HT-29 (cell line): ENCODE measurements around the gene NTSR2. TPM values are rescaled to one million over a fixed set of nuclear protein-coding genes. Genes with fewer than 3 reads are reported as not detected.

Source experiments
- DNase-seq: peaks from one replicate; pipeline ENCODE4 v3.0.0-alpha.2; 2015; ENCODE audit warnings: low spot score
- total RNA-seq: library from RNA; depleted of rRNA; stranded (reverse); fragments of >200 nt; shearing (Covaris generic); gene quantifications from 2 replicates; pipeline ENCODE4 v1.2.3, GENCODE V29; 2014; rRNA removed

Gene NTSR2, protein sequence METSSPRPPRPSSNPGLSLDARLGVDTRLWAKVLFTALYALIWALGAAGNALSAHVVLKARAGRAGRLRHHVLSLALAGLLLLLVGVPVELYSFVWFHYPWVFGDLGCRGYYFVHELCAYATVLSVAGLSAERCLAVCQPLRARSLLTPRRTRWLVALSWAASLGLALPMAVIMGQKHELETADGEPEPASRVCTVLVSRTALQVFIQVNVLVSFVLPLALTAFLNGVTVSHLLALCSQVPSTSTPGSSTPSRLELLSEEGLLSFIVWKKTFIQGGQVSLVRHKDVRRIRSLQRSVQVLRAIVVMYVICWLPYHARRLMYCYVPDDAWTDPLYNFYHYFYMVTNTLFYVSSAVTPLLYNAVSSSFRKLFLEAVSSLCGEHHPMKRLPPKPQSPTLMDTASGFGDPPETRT
- total RNA-seq = not detected in 2 replicates

DNA sequence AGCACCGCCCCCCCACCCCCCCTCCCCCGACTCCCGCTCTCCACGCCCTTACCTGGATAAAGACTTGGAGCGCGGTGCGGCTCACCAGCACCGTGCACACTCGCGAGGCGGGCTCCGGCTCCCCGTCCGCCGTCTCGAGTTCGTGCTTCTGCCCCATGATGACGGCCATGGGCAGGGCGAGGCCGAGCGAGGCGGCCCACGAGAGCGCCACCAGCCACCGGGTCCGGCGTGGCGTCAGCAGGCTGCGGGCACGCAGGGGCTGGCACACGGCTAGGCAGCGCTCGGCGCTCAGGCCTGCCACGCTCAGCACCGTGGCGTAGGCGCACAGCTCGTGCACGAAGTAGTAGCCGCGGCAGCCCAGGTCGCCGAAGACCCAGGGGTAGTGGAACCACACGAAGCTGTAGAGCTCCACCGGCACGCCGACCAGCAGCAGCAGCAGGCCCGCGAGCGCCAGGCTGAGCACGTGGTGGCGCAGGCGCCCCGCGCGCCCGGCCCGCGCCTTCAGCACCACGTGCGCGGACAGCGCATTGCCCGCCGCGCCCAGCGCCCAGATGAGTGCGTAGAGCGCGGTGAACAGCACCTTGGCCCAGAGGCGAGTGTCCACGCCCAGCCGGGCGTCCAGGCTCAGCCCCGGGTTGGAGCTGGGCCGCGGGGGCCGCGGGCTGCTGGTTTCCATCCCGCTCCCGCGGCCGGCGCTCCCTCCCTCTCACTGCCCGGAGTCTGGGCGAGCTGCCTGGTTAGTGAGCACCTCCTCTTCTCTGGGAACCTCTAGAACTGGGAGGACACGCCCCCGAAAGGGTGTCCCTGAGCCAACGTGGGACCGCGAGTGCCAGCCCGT, at the start of gene NTSR2:
TSS of gene NTSR2 (minus strand) at position 742 of the 838 bp plus-strand sequence. CDS start at position 676, 66 bp downstream.
- DNase-seq = no peak

DNA sequence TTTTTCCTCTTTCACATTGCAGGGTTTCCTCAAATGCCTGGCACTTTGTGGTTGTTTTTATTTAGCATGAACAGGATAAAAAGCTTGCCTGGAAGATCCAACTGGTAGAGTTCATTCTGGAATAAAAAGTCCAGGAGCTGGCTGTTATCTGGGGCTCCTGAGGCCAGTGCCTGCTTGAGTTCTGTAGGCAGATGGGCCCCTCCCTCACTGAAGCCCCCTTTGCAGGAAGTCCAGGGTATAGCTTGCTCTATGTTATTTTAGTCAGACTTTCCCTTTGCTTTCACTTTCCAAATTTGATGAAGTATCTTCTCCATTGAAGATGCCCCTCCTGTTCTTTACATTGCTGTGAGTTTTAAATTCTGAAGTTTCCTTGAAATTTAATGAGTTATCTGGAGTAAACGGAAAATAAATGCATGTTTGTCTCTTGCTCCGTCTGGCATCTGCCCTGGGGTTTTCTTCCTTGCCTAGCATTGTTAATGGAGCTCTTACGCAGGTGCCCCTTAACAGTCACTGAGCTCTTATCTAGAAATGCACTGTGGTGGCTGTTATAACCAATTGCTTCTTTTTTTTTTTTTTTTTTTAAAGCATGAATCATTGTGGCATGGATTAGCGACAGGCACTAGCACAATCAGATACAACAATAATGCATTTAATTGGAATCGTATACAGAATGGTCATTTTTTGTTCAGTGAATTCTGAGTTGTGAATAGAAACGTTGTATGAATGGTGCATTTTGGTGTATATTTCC, 49.4 kb upstream of the NTSR2 start:
- DNase-seq = no peak

DNA sequence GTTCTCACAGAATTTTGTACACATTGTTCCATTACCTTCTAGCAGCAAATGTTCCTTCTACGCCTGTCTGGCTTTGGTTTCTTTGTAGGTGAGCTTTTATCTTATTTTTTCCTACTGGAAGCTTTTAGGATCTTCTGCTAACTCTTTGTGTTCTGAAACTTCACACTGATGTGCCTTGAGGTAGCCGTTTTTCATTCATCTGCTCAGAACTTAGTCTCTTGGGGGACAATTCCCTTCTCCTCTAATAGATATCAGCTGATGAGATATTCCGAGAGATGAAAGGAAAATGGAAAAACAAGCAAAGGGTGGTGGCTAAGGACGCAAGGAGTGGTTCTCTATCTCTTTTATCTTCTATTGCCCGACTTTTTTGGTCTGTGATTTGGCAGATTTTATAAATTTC, 48.6 kb upstream of the NTSR2 start:
- no peak for DNase-seq

GRCh38 chr2:11717623-11718022, 47.6 kb upstream of the NTSR2 start:
- DNase-seq = no peak

GRCh38 chr2:11716689-11717321, 46.8 kb upstream of the NTSR2 start:
- DNase-seq = no peak

DNA sequence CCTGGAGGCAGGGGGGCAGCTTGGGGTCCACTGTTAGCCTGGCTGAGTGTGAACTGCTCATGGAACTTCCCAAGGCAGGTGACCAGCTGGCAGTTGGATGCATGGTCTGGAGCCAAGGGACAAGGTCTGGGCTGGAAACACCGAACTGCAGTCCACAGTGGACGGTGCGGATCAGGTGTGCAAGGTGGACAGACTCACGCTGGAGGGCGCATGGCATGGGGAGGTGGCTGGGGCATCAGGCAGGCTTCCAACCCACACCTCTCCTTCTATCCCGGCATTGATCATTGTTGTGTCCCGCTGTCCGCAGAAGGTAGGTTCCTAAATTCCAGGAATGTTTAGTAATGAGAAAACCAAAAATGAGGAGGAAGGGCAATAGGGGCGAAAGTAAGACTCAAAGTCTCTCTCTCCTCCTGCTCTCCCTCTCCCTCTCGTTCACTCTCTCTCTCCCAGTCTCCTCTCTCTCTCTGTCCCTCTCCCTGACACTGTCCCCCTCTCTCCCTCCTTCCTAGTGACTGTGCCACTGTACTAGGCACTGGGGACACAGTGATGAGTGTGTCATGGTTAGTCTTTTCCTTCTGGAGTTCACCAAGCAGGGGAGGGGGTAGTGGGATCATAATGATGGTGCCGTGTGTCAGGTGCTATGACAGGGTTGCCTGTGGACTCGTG, 46.1 kb upstream of the NTSR2 start:
- no peak for DNase-seq

DNA sequence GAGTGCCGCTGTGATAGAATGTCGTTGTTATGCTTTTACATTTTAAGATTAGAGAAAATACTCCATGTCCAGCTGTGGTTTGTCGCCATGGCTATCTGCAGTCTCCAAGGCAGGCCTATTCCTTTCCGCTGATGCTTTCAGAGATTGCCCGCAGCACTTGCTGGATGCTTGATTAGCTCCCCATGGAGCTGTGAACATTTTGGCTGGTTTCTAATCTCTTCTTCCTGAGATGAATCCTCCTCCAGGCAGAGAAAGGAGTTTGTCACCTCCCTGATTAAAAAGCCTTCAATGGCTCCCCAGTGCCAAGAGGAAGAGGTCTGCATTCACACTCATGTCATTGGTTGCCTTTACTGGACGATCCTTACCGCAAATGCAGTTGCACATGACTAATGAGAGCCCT, 43.8 kb upstream of the NTSR2 start:
- no peak for DNase-seq

GRCh38 chr2:11712866-11713265, 42.9 kb upstream of the NTSR2 start:
- no peak for DNase-seq

DNA sequence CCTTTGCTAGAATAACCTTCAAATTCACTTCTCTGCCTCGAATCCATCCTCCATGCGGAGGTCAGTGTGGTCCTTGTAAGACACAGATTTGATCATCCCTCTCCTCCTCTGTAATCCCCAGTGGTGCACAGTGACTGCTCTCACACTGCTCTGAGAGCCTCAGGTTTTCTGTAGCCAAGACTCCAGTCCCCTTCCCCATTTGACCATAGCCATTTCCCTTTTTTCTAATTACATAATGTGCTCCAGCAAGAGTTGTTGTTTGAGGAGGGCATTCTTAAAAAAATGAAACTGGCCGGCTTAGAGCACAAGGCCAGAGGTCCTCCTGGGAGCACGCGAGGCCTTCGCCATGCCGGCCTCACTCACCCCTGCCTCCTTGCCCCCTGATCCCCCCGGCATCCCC, 41.8 kb upstream of the NTSR2 start:
- DNase-seq = no peak

DNA sequence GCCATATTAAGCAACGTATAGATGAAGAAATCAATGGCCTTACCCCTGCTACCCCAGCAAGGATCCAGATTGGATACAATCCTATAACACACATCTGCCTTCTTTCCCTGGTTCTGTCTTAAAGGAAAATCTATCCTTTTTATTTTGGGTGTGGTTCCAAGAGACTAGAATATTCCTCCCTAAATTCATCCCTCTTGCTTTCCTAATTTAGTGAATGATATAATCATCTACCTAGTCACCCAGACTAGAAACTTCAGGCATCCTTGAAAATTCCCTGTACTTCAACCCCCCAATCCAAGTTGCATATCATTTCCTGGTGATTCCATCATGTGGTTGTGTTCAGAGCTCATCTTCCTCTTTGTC, 41.3 kb upstream of the NTSR2 start:
- no peak for DNase-seq

DNA sequence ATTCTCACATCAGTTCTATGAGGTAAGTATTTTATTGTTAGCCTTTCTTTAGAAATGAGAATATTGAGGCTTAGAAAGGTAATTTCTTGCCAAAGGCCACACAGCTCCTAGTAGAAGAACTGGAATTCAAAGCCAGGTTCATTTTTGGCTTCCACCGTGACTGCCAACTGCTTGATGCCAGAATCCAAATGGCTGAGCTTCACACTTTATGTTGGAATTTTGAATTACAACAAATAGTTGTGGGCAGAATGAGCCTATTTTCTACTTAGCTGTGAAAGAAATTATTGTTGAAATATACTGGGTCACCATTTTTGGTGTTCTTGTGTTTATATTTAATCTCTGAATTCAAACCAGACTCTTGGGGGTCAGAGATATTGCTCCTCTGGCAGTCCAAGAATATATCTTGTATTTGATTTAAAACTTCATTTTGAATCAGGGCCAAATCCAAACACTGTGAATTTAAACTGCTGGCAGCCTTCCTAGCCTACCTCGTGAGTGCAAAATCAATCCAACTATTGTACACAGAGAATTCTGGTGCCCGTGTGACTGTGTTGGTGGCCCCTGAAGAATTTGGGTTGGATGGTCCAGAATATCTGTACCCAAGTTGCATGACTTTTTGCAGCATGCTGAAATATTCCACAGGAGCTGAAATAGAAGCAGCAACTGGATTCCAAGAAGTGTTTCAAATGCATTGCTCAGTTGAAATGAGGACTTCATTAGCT, 40.8 kb upstream of the NTSR2 start:
- no peak for DNase-seq

DNA sequence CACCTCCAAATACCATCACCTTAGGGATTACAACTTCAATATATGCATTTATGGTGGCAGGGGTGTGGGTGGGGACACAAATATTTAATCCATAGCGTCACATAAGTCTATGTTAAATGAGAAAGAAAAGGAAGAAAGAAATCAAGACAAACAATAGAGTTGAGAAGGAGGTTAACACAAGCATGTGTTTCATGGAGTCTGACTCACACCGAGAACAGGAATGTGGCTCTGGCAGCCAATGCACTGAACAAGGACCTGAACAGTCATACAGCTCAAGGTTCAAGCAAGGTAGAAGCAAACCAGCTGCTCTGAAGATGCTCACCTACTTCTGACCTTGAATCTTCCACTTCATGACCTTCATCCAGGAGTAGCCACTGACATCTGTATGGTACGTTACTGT, 40.2 kb upstream of the NTSR2 start:
- no peak for DNase-seq

GRCh38 chr2:11709293-11709692, 39.3 kb upstream of the NTSR2 start:
- no peak for DNase-seq

DNA sequence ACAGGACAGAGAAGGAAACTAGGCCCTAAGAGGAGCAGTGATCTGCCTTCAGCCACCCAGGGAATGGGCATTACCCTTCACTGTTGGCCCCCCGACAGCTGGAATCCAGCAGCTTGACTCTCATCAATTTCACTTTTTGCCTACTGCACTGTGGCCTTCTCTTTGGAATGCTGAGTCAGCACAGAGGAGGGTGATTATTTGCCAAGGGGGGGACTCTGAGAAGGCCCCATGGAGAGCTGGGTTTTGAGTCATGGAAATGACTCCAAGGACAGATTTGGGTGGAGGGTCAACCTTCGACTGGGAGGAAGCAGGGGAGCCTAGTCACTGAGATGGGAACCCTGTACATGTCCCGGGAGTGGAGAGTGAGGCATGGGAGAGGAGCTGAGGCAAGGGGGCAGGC, 38.1 kb upstream of the NTSR2 start:
- DNase-seq = no peak

GRCh38 chr2:11705711-11706110, 35.7 kb upstream of the NTSR2 start:
- no peak for DNase-seq

- DNase-seq = no peak
Measured at GRCh38 chr2:11705063-11705462, 35.1 kb upstream of the NTSR2 start.

- DNase-seq = no peak
Measured at GRCh38 chr2:11703700-11704099, 33.7 kb upstream of the NTSR2 start.

GRCh38 chr2:11702946-11703345, 33.0 kb upstream of the NTSR2 start:
- no peak for DNase-seq

DNA sequence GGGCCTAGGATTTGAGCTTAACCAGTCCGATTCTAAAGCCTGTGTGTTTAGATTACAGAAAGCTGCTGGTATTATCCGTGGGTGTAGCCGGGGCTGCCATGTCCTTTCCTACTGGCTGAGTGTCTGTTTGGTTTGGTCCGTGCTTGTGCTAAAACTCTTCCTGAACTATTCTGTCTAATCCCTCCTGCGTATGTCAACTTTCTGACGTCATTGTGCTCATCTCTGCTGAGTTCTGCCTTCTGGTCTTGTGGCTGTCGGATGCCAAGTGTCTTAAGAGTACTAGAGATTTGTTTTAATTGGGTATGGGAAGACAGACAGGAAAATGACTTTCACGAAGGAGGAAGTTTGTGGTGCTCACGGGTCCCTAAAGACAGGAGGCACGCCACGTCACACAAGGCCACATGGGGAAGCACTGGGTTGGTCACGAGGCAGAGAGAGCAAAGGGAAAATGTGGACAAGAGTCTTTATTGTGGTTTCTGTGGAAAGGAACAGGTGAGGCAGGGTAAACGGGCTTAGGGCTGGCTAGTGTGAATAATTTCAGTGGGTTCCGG, 31.8 kb upstream of the NTSR2 start:
- DNase-seq = no peak

- DNase-seq = no peak
Measured at GRCh38 chr2:11701206-11701605, 31.2 kb upstream of the NTSR2 start.
